Fibroblast of skin of back (primary cell): ENCODE measurements around the gene AFG3L2.
"Not testable (repeated sequence)": the region's sequence is repeated elsewhere in the genome, so short reads cannot be mapped to it uniquely, and the experiment has no call there.

Source experiments
- DNase-seq: peaks from one replicate; pipeline ENCODE4 v3.0.0-alpha.2; 2013

AFG3L2 gene

GRCh38 chr18:12397254-12397653 is 20.2 kb upstream of the AFG3L2 start:
- DNase-seq = no peak

- no peak for DNase-seq
These were observed 17.4 kb upstream of the AFG3L2 start for GRCh38 chr18:12394428-12394827.

GRCh38 chr18:12393998-12394397 is 17.0 kb upstream of the AFG3L2 start:
- DNase-seq = no peak

GRCh38 chr18:12393510-12393909 is 16.5 kb upstream of the AFG3L2 start:
- no peak for DNase-seq

- DNase-seq = peak; percentile 66
These were observed 14.6 kb upstream of the AFG3L2 start for GRCh38 chr18:12391487-12392165.

GRCh38 chr18:12388442-12388841 is 11.4 kb upstream of the AFG3L2 start:
- no peak for DNase-seq

- DNase-seq = no peak
These were observed 7.2 kb upstream of the AFG3L2 start for GRCh38 chr18:12384261-12384660.

- DNase-seq = not testable (repeated sequence)
These were observed 6.7 kb upstream of the AFG3L2 start for GRCh38 chr18:12383759-12384158.

GRCh38 chr18:12382221-12382814 is 5.3 kb upstream of the AFG3L2 start:
- DNase-seq = not testable (repeated sequence)

GRCh38 chr18:12378198-12378558 is 1.2 kb upstream of the AFG3L2 start:
- not testable (repeated sequence) for DNase-seq

GRCh38 chr18:12377556-12378197 is 650 bp upstream of the AFG3L2 start:
- no peak for DNase-seq

- peak; percentile 18 for DNase-seq
These were observed 833 bp downstream of the AFG3L2 start for GRCh38 chr18:12376034-12376753.

GRCh38 chr18:12374401-12374800 is 2.6 kb downstream of the AFG3L2 start:
- DNase-seq = no peak

- no peak for DNase-seq
These were observed 3.3 kb downstream of the AFG3L2 start for GRCh38 chr18:12373771-12374116.

GRCh38 chr18:12373116-12373770 is 3.8 kb downstream of the AFG3L2 start:
- DNase-seq = no peak

GRCh38 chr18:12372406-12372805 is 4.6 kb downstream of the AFG3L2 start:
- DNase-seq = no peak

GRCh38 chr18:12371590-12371989 is 5.4 kb downstream of the AFG3L2 start:
- DNase-seq = no peak

GRCh38 chr18:12369211-12369610 is 7.8 kb downstream of the AFG3L2 start:
- DNase-seq = no peak

GRCh38 chr18:12366784-12367183 is 10.2 kb downstream of the AFG3L2 start:
- DNase-seq = no peak

- no peak for DNase-seq
These were observed 10.6 kb downstream of the AFG3L2 start for GRCh38 chr18:12366379-12366778.

GRCh38 chr18:12362473-12363174 is 14.4 kb downstream of the AFG3L2 start:
- no peak for DNase-seq

- no peak for DNase-seq
These were observed 15.2 kb downstream of the AFG3L2 start for GRCh38 chr18:12361770-12362378.
